ENCODE results near the gene ZNF70.
A peak's percentile ranks its signal among the peaks of the same experiment; 100 is the strongest.

Gene ZNF70

DNA sequence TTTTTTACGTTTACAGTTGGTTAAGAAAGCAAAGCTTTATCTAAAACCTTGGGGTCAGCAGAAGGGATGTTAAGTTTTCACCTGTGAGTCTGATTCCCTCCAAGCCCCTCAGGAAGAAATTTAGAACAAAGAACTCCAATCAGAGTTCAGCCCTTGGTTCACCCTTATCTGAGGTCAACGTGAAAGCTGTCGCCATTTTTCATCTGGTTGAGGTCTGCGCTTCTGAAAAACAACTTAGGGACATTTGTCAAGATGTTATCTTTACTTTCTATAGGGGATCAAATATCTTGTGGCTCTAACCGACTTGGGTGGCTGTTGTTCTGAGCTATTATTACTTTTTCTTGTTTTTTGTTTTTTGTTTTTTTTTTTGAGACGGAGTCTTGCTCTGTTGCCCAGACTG, 30.1 kb downstream of the ZNF70 start:
- no peaks in the 10 kb centered on the region for H4K20me1 ChIP-seq (ENCODE audit: insufficient read depth, low read length)
- H3K27ac ChIP-seq (ENCODE audit: low read depth, low read length, poor library complexity, severe bottlenecking) = no peak overlapping the region
- no peak overlapping the region for H3K9ac ChIP-seq (ENCODE audit: low read length)
- H3K4me1 ChIP-seq (ENCODE audit: insufficient read depth, low read length, severe bottlenecking) = peaks cover 12% of the 10 kb centered on the region
- H3K27me3 ChIP-seq (ENCODE audit: insufficient read depth, low read length) = no peaks in the 10 kb centered on the region
- no peaks in the 10 kb centered on the region for H3K9me3 ChIP-seq (ENCODE audit: low read length)
- H2AFZ ChIP-seq (ENCODE audit: low read length) = no peak overlapping the region
- H3K4me2 ChIP-seq (ENCODE audit: low read length) = no peak overlapping the region
- no peaks in the 10 kb centered on the region for H3F3A ChIP-seq (ENCODE audit: insufficient read depth, low read length)
- H3K79me2 ChIP-seq (ENCODE audit: insufficient read depth, low read length) = no peaks in the 10 kb centered on the region
- TF ChIP-seq EZH2 (IDR thresholded peaks at IDR 0.05; ENCODE audit: borderline replicate concordance, low read length) = no peak
- TF ChIP-seq, protein P1, sequence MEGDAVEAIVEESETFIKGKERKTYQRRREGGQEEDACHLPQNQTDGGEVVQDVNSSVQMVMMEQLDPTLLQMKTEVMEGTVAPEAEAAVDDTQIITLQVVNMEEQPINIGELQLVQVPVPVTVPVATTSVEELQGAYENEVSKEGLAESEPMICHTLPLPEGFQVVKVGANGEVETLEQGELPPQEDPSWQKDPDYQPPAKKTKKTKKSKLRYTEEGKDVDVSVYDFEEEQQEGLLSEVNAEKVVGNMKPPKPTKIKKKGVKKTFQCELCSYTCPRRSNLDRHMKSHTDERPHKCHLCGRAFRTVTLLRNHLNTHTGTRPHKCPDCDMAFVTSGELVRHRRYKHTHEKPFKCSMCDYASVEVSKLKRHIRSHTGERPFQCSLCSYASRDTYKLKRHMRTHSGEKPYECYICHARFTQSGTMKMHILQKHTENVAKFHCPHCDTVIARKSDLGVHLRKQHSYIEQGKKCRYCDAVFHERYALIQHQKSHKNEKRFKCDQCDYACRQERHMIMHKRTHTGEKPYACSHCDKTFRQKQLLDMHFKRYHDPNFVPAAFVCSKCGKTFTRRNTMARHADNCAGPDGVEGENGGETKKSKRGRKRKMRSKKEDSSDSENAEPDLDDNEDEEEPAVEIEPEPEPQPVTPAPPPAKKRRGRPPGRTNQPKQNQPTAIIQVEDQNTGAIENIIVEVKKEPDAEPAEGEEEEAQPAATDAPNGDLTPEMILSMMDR (IDR thresholded peaks at IDR 0.05; ENCODE audit: low read length) = no peak
- H3K36me3 ChIP-seq (ENCODE audit: insufficient read depth, low read length) = no peaks in the 10 kb centered on the region
- H3K9me2 ChIP-seq (ENCODE audit: low read depth, low read length) = no peaks in the 10 kb centered on the region
- H3K4me3 ChIP-seq (ENCODE audit: low read depth, low read length, poor library complexity, severe bottlenecking) = no peak overlapping the region

DNA sequence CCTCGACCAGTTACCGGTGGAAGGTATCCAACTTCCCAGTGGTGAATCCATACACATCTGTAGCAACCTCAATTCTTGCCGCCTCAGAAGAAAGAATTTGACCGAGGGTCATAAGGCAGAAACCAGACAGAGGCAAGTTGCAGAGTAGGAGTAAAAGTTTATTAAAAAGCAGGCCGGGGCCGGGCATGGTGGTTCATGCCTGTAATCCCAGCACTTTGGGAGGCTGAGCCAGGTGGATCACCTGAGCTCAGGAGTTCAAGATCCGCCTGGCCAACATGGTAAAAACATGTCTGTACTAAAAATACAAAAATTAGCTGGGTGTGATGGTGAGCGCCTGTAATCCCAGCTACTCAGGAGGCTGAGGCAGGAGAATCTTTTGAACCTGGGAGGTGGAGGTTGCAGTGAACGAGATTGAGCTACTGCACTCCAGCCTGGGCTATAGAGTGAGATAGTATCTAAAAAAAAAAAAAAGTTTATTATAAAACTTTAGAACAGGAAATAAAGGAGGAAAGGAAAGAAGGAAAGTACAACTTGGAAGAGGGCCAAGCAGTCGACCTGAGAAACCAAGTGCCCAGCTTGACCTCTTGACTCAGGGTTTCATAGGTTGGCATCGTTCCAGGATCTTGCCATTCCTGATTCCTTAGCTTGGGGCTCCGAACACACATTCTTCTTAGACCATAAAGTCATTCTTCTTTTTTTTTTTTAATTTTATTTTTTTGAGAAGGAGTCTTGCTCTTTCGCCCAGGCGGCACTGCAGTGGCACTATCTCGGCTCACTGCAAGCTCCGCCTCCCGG, 32.3 kb downstream of the ZNF70 start:
- Histone ChIP-seq H3K27me3 (ENCODE audit: insufficient read depth, low read length) (no peaks in the 10 kb centered on the region), H3K4me3 (ENCODE audit: low read depth, low read length, poor library complexity, severe bottlenecking) (no peak overlapping the region), H3K27ac (ENCODE audit: low read depth, low read length, poor library complexity, severe bottlenecking) (no peak overlapping the region), H3K79me2 (ENCODE audit: insufficient read depth, low read length) (no peaks in the 10 kb centered on the region), H3K4me1 (ENCODE audit: insufficient read depth, low read length, severe bottlenecking) (peaks cover 31% of the 10 kb centered on the region), H3K36me3 (ENCODE audit: insufficient read depth, low read length) (peaks cover 10% of the 10 kb centered on the region; the same call in 1 of the 2 replicates), H4K20me1 (ENCODE audit: insufficient read depth, low read length) (no peaks in the 10 kb centered on the region), H3K4me2 (ENCODE audit: low read length) (no peak overlapping the region), H3K9me3 (ENCODE audit: low read length) (no peaks in the 10 kb centered on the region), H2AFZ (ENCODE audit: low read length) (no peak overlapping the region), H3K9me2 (ENCODE audit: low read depth, low read length) (no peaks in the 10 kb centered on the region), H3K9ac (ENCODE audit: low read length) (no peak overlapping the region), H3F3A (ENCODE audit: insufficient read depth, low read length) (no peaks in the 10 kb centered on the region)
- TF ChIP-seq, protein P1 (IDR thresholded peaks at IDR 0.05; ENCODE audit: low read length) = no peak
- no peak for TF ChIP-seq EZH2 (IDR thresholded peaks at IDR 0.05; ENCODE audit: borderline replicate concordance, low read length)

DNA sequence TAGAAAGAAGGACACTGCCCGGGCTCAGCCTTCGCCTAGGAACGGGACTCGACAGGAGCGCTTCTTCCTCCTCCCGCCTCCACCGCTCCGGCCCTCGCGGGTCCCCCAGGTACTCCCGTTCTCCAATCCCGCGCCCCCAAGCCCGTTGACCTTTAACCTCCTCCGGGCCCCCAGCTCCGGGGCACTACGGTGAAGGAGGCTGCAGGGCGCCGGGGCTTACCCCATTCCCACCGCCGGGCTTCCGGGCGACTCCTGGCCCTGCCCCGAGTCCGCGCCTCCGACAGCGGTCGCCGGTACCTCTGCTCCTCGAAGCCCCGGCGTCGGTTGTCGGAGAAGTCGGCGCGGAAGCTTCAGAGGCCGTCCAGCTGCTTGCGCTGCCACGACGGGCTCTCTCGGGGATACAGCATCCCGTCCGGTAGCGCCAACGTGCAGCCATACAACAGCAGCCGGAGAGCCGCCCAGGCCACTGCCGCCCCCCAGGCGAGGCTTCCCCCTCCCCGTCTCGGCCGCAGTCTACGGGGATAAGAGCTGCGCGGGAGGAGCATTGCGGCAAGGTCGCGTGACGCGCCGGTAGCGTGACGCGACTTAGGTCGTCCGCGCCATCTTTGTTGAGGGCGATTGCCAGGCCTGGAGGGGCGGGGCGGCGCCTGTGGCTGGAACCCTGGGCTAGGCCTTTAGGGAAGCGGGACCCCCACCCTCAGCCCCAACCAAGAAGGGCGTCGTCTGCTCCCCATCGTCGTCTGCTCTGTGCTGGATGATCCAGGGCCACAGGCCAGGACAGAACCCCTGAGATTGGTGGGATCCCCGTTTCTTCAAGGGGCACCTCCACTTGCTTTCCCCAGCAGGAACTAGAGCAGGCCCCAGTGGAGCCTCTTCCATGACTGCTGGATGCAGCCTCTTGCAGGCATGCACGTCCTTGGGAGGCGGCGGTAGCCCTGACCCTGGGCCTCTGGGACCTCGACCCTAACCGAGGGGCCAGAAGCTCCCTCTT, 33.8 kb downstream of the ZNF70 start:
- Histone ChIP-seq H3K36me3 (ENCODE audit: insufficient read depth, low read length) (peaks cover 16% of the 10 kb centered on the region; the same call in 1 of the 2 replicates), H3F3A (ENCODE audit: insufficient read depth, low read length) (no peaks in the 10 kb centered on the region), H2AFZ (ENCODE audit: low read length) (no peak overlapping the region), H3K9ac (ENCODE audit: low read length) (peak overlapping the region; percentile 84), H3K27ac (ENCODE audit: low read depth, low read length, poor library complexity, severe bottlenecking) (peak overlapping the region; percentile 27), H4K20me1 (ENCODE audit: insufficient read depth, low read length) (no peaks in the 10 kb centered on the region), H3K27me3 (ENCODE audit: insufficient read depth, low read length) (no peaks in the 10 kb centered on the region), H3K4me1 (ENCODE audit: insufficient read depth, low read length, severe bottlenecking) (peaks cover 35% of the 10 kb centered on the region), H3K9me3 (ENCODE audit: low read length) (no peaks in the 10 kb centered on the region), H3K9me2 (ENCODE audit: low read depth, low read length) (no peaks in the 10 kb centered on the region), H3K4me2 (ENCODE audit: low read length) (peak overlapping the region; percentile 77), H3K79me2 (ENCODE audit: insufficient read depth, low read length) (no peaks in the 10 kb centered on the region), H3K4me3 (ENCODE audit: low read depth, low read length, poor library complexity, severe bottlenecking) (peak overlapping the region; percentile 87)
- no peak for TF ChIP-seq EZH2 (IDR thresholded peaks at IDR 0.05; ENCODE audit: borderline replicate concordance, low read length)
- TF ChIP-seq, protein P1 (IDR thresholded peaks at IDR 0.05; ENCODE audit: low read length) = no peak
